ENCODE results near the gene AOPEP. TPM values are rescaled to one million over a fixed set of nuclear protein-coding genes. Genes with fewer than 3 reads are reported as not detected.

The AOPEP gene
- total and polyA plus RNA-seq, 9 of the 15 experiments (the other 6 are each of a cell fraction or from before 2014, with no cell fraction given), result 4.5 to 19.3 (median 13.5) TPM

DNA sequence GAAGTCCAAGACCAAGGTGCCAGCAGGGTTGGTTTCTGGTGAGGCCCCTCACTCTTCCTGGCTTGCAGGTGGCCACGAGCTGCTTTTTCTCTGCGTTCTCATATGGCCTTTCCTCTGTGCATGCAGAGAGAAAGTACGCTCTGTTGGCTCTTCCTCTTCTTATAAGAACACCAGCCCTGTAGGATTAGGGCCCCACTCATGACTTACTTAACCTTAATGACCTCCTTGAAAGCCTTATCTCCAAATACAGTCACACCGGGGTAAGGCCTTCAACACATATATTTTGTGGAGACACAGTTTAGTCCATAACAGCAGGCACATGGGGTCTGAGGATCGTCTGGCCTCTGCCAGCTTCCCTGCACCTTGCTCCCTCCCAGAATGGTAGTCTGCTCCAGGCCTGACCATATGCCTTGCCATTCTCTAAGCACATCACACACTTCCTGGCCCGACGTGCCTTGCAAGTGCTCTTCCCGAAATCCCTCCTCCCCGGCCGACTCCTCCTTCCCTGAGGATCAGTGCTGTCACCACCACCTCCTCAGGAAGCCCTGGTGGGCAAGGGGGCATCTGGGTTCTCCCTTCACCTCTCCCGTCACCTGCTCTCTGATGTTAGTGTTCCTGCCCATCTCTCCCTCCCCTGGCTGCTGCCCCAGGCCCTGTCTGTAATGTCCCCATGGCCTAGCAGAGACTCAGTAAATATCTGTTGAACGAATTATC, 200.7 kb downstream of the AOPEP start (continued):
- TF ChIP-seq ZNF766 (CRISPR knock-in tag; conservative IDR thresholded peaks at IDR 0.05), result no peak
- no peak for TF ChIP-seq SREBF1 (IDR thresholded peaks at IDR 0.05; ENCODE audit: borderline replicate concordance, low read depth, low read length)
- no peak for TF ChIP-seq ZNF785 (CRISPR knock-in tag; IDR thresholded peaks at IDR 0.05)
- no peak for TF ChIP-seq ZNF121 (CRISPR knock-in tag; conservative IDR thresholded peaks at IDR 0.05)
- TF ChIP-seq ZZZ3 (IDR thresholded peaks at IDR 0.05), result no peak
- peak; percentile 30; the same call in 1 of the 2 replicates for TF ChIP-seq CBFA2T3 (IDR thresholded peaks at IDR 0.05)

DNA sequence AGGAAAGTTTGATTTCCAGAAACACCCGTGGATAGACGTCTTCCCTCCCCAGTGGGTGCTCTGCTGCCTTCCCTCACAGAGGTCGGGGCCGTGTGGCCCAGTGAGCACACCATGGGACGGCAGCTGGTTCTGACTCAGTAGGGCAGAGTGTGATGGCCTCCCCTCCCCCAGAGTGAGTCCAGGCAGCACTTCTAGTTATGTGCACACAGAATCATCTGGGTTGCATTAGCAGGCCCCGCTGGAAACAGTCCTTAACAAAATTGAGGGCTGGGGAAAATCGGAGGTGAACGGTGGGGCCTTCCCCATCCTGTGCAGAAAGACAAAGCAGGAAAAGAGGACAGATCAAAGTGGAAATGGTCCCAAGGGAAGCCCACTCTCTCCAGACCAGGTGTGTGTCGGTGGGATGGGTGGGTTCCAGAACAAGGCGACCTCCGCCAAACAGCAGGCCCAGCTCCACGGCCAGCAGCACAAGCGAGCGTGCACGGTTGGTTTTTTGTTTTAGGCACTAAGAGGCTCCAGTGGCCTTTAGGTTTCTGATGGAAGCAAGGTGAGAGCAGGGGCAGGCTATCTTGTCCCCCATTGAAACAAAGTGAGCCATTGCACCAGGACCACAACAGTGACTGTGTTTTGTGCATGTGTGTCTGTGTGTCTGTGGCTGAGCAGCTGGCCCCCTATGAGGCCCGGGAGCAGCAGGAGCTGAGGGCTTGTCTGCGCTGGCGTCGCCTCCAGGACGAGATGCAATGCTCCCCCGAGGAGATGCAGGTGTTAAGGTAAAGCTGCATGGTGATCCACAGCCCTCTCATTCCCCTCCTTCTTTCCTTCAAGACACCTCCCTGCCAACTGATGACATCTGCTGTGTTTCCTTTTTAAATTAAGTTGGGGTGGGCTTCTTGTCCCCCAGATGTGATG, 201.5 kb downstream of the AOPEP start:
- ATAC-seq (no peak), DNase-seq (ENCODE audit: extremely low read depth in 1 of 4, low spot score in 3 of 4) (no peak), FAIRE-seq (no peak)
- Histone ChIP-seq H3K9ac (ENCODE audit: insufficient read depth in 1 of 2, low read depth in 2 of 2, low read length in 2 of 2) (no peak overlapping the region), H3K9me3 (replicated peaks; ENCODE audit: control insufficient read depth, insufficient read depth, low read depth, low read length) (no peaks in the 10 kb centered on the region), H3K27ac (ENCODE audit: extremely low read depth, low read depth, low read length) (no peak overlapping the region), H3K36me3 (ENCODE audit: control insufficient read depth, insufficient read depth, low read length) (no peaks in the 10 kb centered on the region; the same call in 2 of the 3 replicates), H3K4me3 (no peak overlapping the region), H4K20me1 (replicated peaks; ENCODE audit: control insufficient read depth, insufficient read depth, low read length) (no peaks in the 10 kb centered on the region; the same call in none of the 2 replicates), H3K4me2 (ENCODE audit: insufficient read depth, low read length) (no peak overlapping the region), H3K79me2 (ENCODE audit: control insufficient read depth, insufficient read depth, low read length) (no peaks in the 10 kb centered on the region), H3K4me1 (replicated peaks in 1 of 2; ENCODE audit: control insufficient read depth in 2 of 2, insufficient read depth in 2 of 2, low read length in 2 of 2) (peaks cover 6 to 12% of the 10 kb centered on the region in 2 experiments; a peak in 4 of 5 replicates), H3K9me1 (ENCODE audit: control insufficient read depth, insufficient read depth, low read length) (no peaks in the 10 kb centered on the region), H3K27me3 (ENCODE audit: control insufficient read depth in 2 of 2, insufficient read depth in 2 of 2, low read length in 2 of 2) (no peaks in the 10 kb centered on the region), H2AFZ (ENCODE audit: low read depth, low read length) (no peak overlapping the region)
- POLR2A ChIA-PET, result no interaction called here
- no TSS peak for BruUV-seq (replicated peaks)
- in situ Hi-C loops (cut with MboI) (no loop called here), intact Hi-C loops (cut with micrococcal nuclease) (no loop called here)
- WGBS (ENCODE audit: insufficient coverage, low coverage, missing lambda C conversion rate), result 84% methylated on average over 20 of the region's 21 CpGs
- CTCF ChIA-PET (ENCODE audit: low intra/inter-chr PET ratio), result no interaction called here
- no peak for TF ChIP-seq ZNF785 (CRISPR knock-in tag; IDR thresholded peaks at IDR 0.05)
- no peak for TF ChIP-seq ZNF695 (CRISPR knock-in tag; IDR thresholded peaks at IDR 0.05)
- TF ChIP-seq CTBP1 (IDR thresholded peaks at IDR 0.05; ENCODE audit: borderline replicate concordance), result no peak
- TF ChIP-seq KLF1 (tag; IDR thresholded peaks at IDR 0.05), result no peak
- no peak for TF ChIP-seq CBFA2T2 (conservative IDR thresholded peaks at IDR 0.05)
- TF ChIP-seq, protein P1, sequence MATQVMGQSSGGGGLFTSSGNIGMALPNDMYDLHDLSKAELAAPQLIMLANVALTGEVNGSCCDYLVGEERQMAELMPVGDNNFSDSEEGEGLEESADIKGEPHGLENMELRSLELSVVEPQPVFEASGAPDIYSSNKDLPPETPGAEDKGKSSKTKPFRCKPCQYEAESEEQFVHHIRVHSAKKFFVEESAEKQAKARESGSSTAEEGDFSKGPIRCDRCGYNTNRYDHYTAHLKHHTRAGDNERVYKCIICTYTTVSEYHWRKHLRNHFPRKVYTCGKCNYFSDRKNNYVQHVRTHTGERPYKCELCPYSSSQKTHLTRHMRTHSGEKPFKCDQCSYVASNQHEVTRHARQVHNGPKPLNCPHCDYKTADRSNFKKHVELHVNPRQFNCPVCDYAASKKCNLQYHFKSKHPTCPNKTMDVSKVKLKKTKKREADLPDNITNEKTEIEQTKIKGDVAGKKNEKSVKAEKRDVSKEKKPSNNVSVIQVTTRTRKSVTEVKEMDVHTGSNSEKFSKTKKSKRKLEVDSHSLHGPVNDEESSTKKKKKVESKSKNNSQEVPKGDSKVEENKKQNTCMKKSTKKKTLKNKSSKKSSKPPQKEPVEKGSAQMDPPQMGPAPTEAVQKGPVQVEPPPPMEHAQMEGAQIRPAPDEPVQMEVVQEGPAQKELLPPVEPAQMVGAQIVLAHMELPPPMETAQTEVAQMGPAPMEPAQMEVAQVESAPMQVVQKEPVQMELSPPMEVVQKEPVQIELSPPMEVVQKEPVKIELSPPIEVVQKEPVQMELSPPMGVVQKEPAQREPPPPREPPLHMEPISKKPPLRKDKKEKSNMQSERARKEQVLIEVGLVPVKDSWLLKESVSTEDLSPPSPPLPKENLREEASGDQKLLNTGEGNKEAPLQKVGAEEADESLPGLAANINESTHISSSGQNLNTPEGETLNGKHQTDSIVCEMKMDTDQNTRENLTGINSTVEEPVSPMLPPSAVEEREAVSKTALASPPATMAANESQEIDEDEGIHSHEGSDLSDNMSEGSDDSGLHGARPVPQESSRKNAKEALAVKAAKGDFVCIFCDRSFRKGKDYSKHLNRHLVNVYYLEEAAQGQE (IDR thresholded peaks at IDR 0.05; ENCODE audit: borderline replicate concordance), result no peak
- TF ChIP-seq, protein P1 (CRISPR knock-in tag; IDR thresholded peaks at IDR 0.05; ENCODE audit: low read depth), result no peak

All from K562 (cell line).